NCI-H82 treated with DMSO at 0.1 percent for 48 hours (cell line): ENCODE measurements around the gene DCAF4.
A peak's percentile ranks its signal among the peaks of the same experiment; 100 is the strongest.

Experiments
- DNase-seq: peaks from one replicate; lab custom pipeline; 2025; ENCODE audit not compliant: unreplicated experiment; lab: John Stamatoyannopoulos, UW

DCAF4 gene

DNA sequence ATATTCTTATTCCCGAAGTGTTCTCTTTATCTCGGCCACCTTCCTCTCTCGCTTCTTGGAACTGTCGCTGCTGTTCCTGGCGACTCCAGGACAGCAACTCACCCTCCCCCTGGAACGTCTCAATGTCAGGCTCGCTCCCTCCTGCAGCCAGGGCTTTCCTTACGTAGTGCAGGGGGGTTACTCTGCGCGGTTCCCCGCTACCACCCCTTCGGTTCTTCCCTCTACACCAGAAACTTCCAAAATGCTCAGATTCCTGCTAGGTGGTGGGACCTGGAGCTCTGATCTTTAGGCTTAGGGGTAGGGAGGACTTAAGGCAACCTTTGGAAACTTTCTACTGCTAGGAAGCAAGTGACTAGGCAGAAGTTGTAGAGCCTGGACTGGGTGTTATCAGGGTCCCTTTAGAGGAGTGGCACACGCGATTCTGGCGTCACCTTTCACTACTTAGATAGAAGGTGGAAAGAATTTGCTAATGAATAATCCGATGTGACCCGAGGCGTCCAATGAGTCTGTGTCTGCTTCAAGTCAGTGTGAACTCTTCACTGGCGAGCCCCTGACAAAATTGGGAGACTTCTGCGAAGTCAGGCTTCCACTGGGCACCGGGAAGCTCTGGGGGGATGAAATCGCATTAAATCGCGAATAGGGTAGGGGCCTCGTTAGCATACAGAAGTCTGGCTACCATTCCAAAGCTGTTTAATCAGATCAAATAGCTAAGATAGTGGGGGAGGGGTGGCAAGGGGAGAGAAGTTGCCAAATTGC, 31.5 kb upstream of the DCAF4 start:
- peak; percentile 69 for DNase-seq

DNA sequence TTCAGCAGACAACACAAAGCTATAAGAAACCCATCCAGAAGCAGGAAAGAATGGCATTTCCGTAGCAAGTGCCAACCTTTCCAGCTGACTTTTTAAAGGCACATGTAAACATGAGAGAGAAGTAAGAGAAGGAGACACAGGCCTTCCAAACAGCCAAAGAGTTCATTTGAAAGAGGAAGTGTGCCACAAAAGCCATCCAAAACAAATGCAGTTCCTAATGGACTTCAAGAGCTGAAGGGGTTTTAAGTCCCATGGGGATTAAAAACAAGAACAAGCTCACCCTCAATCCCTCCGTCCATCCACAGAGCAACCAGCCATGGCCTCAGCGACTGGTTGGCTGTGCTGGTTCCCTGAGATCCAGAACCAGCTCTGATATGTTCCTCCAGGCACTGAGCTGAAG, 27.8 kb upstream of the DCAF4 start:
- no peak for DNase-seq

DNA sequence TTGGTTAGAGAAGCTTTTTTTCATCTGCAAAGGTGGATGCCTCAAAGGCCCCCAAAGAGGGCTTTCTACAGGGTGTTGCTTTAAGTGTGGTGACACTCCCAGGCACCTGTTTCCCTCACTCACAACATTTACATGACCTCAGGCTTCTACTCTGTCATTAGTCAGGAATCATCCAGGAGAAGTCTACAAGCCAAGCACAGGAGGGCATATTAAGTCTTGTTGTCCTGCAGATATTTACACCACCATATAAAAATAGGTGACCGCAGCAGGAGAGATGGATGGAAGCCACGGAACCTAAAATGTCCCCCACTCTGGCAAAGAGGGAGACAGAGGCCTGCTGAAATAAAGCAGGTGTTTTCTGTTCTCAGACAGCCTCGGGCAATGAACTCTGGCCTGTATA, 24.9 kb upstream of the DCAF4 start:
- DNase-seq: no peak

- no peak for DNase-seq
Measured at GRCh38 chr14:72902801-72903530, 23.3 kb upstream of the DCAF4 start.

- DNase-seq: no peak
Measured at GRCh38 chr14:72903716-72904115, 22.5 kb upstream of the DCAF4 start.

DNA sequence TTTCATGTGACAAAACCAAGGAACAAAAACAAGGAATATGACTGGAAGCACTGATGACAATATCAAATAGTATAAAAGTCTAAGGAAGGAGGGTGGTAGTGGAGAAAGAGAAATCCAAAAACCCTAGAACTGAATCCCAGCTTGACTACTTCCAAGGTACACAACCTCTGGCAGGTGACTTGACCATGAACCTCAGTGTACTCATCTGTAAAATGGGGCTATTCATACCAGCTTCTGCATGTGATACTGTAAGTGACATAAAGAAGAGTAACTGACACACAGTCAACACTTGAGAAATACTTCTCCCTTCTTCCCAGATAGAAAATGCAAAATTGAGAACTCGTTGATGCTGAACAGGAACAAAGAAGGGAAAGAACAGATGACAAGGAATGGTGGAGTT, 22.0 kb upstream of the DCAF4 start:
- no peak for DNase-seq

DNA sequence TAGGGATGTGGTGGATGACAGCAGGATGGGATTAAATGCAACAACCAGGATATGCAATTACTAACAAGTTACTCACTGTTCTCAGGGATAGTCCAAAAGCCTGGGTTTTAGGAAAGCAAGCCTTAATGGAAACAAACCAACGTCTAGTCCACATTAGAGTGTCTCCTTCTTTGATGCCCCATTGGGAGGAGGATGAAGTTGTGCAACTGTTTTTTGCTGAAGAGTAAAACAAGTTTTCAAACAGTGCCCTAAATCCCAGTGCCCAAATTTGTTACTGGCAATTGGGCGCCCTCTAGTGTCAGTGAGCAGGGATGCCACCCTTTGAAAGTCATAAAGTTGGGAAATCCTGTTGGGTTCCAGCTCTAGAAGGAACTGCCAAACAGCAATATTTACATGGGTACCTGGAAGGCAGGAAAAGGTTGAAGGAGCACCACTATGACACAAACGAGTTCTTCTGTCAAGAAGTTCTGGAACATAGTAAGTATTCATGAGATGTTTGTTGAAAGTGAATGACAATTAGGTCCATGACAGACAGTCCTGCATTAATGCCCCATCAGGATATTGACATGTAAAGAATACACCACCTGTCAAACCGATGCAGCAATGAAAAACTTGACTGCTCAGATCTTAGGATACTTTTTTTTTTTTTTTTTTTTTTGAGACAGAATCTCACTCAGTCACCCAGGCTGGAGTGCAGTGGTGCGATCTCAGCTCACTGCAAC, 21.3 kb upstream of the DCAF4 start:
- DNase-seq: peak; percentile 16

DNA sequence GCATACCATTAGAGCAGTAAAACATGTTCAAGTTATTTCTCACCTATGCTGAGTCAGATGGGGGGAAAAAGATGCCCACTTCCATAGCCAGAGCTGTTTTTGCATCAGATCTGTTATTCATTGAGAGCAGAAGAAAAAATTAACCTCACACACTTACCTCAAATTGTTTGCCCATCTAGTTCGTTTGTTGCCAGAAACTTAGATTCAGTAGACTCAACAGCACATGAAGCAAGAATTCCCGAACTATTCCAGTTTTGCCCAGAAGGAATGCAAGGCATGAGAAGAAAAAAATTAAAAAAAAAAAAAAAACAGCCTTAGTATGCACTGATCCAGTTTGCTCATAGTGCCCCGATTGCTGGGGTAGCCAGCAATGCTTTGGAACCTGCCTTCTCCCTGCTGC, 19.9 kb upstream of the DCAF4 start:
- DNase-seq: no peak

- DNase-seq: no peak
Measured at GRCh38 chr14:72906879-72907278, 19.4 kb upstream of the DCAF4 start.

DNA sequence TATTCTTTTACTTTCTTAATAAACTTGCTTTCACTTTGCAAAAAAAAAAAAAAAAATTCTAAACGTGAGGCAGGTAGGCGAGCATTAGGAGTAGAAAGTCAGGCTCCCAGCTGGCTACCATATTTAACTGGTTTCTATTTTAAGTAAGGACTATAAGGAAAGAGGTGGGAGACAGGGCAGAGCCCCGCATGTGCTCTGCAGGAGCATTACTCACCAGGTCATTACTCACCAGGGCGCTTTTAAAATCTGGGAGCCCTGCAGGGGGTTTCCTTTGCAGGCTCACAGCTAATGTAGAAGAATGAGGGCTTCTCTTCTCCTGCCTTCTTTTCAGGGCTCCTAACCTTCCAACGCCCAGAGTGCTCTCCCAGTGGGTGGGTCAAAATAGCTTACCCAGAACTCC, 18.4 kb upstream of the DCAF4 start:
- DNase-seq: no peak

DNA sequence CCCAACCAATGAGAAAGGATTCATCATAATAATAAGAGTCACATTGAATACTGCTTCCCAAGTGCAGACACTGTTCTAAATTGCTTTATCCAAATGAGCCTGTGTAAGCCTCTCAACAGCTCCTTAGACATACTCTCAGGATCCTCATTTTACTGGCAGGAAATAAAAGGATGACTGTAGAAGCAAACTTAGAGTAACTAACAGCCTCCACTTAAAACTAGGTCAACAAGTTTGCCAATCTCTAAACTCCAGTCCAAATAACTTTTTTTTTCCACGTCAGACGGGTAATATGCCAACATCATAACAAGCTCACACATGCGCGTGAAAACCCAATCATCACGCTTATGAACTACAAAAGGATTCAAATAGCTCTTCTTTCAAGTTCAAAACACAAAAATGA, 17.1 kb upstream of the DCAF4 start:
- no peak for DNase-seq

DNA sequence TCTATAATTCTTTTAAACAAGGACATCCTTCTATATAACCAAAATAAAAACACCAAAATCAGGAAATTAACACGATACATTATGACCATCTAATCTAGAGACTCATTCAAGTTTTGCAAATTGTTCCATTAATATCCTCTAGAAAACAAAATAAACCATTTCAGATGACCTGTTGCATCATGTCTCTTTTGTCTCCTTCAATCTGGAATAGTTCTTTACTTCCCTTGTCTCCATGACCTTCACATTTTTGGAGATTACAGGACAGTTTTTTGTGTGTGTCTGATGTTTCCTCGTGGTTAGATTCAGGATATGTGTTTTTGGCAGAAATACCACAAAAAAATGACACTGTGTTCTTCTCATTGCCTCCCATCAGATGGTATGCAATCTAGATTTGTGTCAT, 12.5 kb upstream of the DCAF4 start:
- DNase-seq: no peak

- no peak for DNase-seq
Measured at GRCh38 chr14:72916174-72916573, 10.1 kb upstream of the DCAF4 start.

DNA sequence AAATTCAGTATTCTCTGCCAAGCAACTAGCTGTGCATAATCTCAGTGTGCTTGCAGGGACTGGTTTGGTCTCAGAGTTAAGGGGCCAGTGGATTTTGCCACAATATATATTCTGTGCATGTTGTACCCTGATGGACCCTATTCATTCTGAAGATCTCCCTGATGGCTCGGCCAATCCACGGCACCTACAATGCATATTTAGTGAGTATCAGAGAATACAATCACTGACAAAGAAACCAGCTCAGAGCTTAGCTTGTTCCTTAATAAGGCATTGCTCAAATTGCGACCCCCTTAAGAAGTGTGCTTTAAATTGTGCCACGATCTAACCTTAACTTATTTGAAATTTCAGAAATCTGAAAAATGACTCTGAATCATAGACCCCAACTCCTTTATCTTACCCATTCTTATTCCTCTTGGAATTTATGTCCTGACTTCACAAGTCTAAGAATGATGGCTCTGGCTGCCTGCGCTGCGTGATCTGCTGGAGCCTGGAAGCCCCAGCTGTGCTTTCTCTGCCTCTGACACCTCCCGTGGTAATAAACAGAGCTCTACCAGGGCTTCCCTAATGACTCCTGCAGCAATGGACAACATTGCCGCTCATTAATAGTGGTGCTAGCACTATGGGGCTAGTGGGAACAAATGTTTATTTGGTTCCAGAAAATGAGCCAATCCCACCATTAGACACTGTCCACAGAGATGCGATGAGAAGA, 9.0 kb upstream of the DCAF4 start:
- DNase-seq: no peak

DNA sequence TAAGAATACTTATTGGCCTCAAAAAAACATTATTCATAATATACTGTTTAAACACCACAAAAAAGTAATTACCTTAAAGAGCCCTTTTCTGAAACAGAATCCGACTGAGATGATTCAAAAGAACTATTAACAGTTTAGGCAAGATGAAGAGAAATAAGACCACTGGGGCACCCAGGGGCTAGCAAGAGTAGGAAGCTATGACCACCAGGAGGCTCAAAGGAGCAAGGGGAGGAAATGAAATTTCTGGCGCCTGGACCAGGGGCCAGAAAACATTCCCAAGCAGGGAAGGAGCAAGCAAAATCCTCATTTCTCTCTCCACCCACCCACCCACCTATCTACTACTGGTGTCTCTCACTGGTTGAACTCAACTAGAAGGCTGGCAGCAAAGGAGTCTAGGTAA, 6.3 kb upstream of the DCAF4 start:
- no peak for DNase-seq

DNA sequence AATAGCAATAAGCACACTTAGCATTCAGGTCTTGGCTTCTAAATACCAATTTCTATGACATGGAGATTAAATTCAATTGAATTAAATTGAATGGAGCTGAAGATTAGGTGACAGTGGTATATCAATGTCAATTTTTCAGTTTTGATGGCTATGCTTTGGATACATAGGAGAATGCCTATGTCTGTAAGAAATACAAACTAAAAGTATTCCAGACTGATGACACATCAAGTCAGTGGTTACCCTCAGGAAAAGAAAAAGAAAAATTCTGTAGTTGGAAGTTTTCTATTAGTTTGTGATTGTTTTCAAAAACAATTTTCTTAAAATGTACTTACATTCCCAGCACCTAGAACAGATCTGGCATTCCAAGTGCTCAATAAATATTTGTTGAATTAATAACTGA, 4.9 kb upstream of the DCAF4 start:
- DNase-seq: no peak

GRCh38 chr14:72924337-72924736, 1.9 kb upstream of the DCAF4 start:
- no peak for DNase-seq

GRCh38 chr14:72925171-72925759, 999 bp upstream of the DCAF4 start:
- no peak for DNase-seq

- no peak for DNase-seq
Measured at GRCh38 chr14:72925815-72926291, 411 bp upstream of the DCAF4 start.

DNA sequence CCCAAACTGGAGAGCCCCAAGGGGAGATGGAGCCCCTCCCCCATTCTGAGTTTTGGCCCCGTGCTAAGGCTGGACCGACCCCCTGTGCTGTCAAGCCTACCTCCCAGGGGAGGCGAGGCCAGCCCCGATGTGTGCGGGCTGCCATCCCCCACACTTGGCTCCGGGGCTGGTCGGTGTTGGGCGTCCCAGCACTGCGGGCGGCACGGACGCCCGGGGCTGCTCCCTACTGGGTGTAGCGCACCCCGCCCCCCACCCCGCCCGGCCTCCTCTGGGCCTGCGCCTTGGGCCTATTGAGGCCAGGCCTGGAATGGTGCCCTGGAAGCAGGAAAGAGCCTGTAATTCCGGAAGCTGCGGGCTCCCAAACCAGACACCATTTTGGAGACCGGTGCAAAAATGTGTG, 2.6 kb downstream of the DCAF4 start:
- no peak for DNase-seq
